Neural progenitor cell (in vitro differentiated cells): ENCODE measurements around the gene EFHC2. TPM values are rescaled to one million over a fixed set of nuclear protein-coding genes. Genes with fewer than 3 reads are reported as not detected.

Source experiments
- DNase-seq: peaks from one replicate; pipeline ENCODE4 v3.0.0-alpha.2; 2016; ENCODE audit warnings: low spot score
- H2AFZ ChIP-seq: fragments of 200-600 bp; sonication (generic); replicated peaks from 2 replicates; pipeline ENCODE4 v1.6.1; 2016; ENCODE audit warnings: antibody characterized with exemption
- H3F3A ChIP-seq: fragments of 200-600 bp; sonication (generic); 2 replicates; pipeline ENCODE4 v1.6.1; 2016; ENCODE audit warnings: antibody characterized with exemption, low read depth
- H3K27ac ChIP-seq: fragments of 200-600 bp; sonication (generic); 2 replicates; pipeline ENCODE4 v1.5.1; 2016; ENCODE audit warnings: mild to moderate bottlenecking
- H3K27me3 ChIP-seq: fragments of 200-600 bp; sonication (generic); 2 replicates; pipeline ENCODE4 v1.6.1; 2016; ENCODE audit warnings: mild to moderate bottlenecking, moderate library complexity
- H3K36me3 ChIP-seq: fragments of 200-600 bp; sonication (generic); 2 replicates; pipeline ENCODE4 v1.5.1; 2016
- H3K4me1 ChIP-seq: fragments of 200-600 bp; sonication (generic); 2 replicates; pipeline ENCODE4 v1.6.1; 2016; ENCODE audit warnings: mixed run types
- H3K4me2 ChIP-seq: fragments of 200-600 bp; sonication (generic); 2 replicates; pipeline ENCODE4 v1.6.1; 2016
- H3K4me3 ChIP-seq: fragments of 200-600 bp; sonication (generic); 2 replicates; pipeline ENCODE4 v1.5.1; 2016
- H3K79me2 ChIP-seq: fragments of 200-600 bp; sonication (generic); 2 replicates; pipeline ENCODE4 v1.6.1; 2016; ENCODE audit warnings: low read depth
- H3K9ac ChIP-seq: fragments of 200-600 bp; sonication (generic); 2 replicates; pipeline ENCODE4 v1.6.1; 2016
- H3K9me3 ChIP-seq: fragments of 200-600 bp; sonication (generic); 2 replicates; pipeline ENCODE4 v1.5.1; 2016; ENCODE audit warnings: low read depth
- H4K20me1 ChIP-seq: fragments of 200-600 bp; sonication (generic); 2 replicates; pipeline ENCODE4 v1.6.1; 2016; ENCODE audit warnings: low read depth
- H3K27ac Mint-ChIP-seq: 3 replicates; pipeline ENCODE4 v1.8.0; 2021; ENCODE audit warnings: mixed read lengths
- H3K27me3 Mint-ChIP-seq: 2 replicates; pipeline ENCODE4 v1.8.0; 2022; ENCODE audit warnings: low read depth, mild to moderate bottlenecking, inconsistent platforms, moderate library complexity, mixed read lengths; ENCODE audit not compliant: insufficient read depth
- H3K36me3 Mint-ChIP-seq: 3 replicates; pipeline ENCODE4 v1.8.0; 2021; ENCODE audit warnings: mixed read lengths
- H3K4me1 Mint-ChIP-seq: 3 replicates; pipeline ENCODE4 v1.8.0; 2021; ENCODE audit warnings: mixed read lengths
- H3K4me3 Mint-ChIP-seq: 3 replicates; pipeline ENCODE4 v1.8.0; 2021; ENCODE audit warnings: mild to moderate bottlenecking, moderate library complexity, mixed read lengths
- H3K9me3 Mint-ChIP-seq: 3 replicates; pipeline ENCODE4 v1.8.0; 2020; ENCODE audit warnings: mixed read lengths
- EZH2 ChIP-seq: fragments of 200-600 bp; sonication (generic); IDR thresholded peaks from 2 replicates; pipeline ENCODE4 v1.6.1; 2017; ENCODE audit warnings: antibody characterized with exemption, mild to moderate bottlenecking, moderate library complexity
- EZH2phosphoT487 ChIP-seq: fragments of 200-600 bp; sonication (generic); IDR thresholded peaks from 2 replicates; pipeline ENCODE4 v1.6.1; 2017; ENCODE audit warnings: antibody characterized with exemption
- total RNA-seq: library from RNA; depleted of rRNA; stranded (reverse); fragments of >200 nt; gene quantifications from 2 replicates; pipeline ENCODE4 v1.2.3, GENCODE V29; 2015; ENCODE audit warnings: low replicate concordance
- TF ChIP-seq, protein P1 (sequence below): fragments of 200-600 bp; sonication (generic); IDR thresholded peaks from 2 replicates; pipeline ENCODE4 v1.5.1; 2017; ENCODE audit warnings: antibody characterized with exemption, mild to moderate bottlenecking

The EFHC2 gene
- total RNA-seq, 1 donor from 2014 or later = 3.2 TPM

DNA sequence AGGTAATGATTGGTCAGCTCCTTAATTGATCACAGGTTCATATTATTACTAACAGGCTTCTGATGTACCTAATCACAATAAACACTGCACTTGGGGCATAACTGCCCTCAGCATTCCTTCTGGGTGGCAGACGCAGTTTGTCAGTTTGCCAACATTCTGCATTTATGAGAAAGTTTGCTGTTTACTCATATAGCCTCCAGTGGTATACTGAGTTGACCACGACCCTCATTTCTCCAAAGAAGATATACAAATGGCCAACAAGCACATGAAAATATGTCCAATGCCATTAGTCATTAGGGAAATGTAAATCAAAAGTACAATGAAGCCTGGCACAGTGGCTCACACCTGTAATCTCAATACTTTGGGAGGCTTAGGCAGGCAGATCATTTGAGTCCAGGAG lies 26.3 kb downstream of the EFHC2 start:
- no peaks in the 10 kb centered on the region for H3K79me2 ChIP-seq
- H3K9me3 ChIP-seq = peaks cover 6% of the 10 kb centered on the region
- TF ChIP-seq EZH2phosphoT487 (no peak), EZH2 (no peak)
- TF ChIP-seq, protein P1, sequence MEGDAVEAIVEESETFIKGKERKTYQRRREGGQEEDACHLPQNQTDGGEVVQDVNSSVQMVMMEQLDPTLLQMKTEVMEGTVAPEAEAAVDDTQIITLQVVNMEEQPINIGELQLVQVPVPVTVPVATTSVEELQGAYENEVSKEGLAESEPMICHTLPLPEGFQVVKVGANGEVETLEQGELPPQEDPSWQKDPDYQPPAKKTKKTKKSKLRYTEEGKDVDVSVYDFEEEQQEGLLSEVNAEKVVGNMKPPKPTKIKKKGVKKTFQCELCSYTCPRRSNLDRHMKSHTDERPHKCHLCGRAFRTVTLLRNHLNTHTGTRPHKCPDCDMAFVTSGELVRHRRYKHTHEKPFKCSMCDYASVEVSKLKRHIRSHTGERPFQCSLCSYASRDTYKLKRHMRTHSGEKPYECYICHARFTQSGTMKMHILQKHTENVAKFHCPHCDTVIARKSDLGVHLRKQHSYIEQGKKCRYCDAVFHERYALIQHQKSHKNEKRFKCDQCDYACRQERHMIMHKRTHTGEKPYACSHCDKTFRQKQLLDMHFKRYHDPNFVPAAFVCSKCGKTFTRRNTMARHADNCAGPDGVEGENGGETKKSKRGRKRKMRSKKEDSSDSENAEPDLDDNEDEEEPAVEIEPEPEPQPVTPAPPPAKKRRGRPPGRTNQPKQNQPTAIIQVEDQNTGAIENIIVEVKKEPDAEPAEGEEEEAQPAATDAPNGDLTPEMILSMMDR = no peak
- no peak overlapping the region for H3K27ac Mint-ChIP-seq
- H3K27me3 Mint-ChIP-seq = no peaks in the 10 kb centered on the region
- no peaks in the 10 kb centered on the region for H3K4me1 Mint-ChIP-seq
- H3K4me1 ChIP-seq = no peaks in the 10 kb centered on the region
- no peak for DNase-seq
- no peak overlapping the region for H3K4me2 ChIP-seq
- no peaks in the 10 kb centered on the region for H3K36me3 Mint-ChIP-seq
- no peak overlapping the region for H2AFZ ChIP-seq
- no peaks in the 10 kb centered on the region for H3K27me3 ChIP-seq
- peaks cover 9% of the 10 kb centered on the region for H3K9me3 Mint-ChIP-seq
- H4K20me1 ChIP-seq = no peaks in the 10 kb centered on the region
- H3F3A ChIP-seq = no peaks in the 10 kb centered on the region
- no peak overlapping the region for H3K27ac ChIP-seq
- H3K9ac ChIP-seq = no peak overlapping the region
- no peaks in the 10 kb centered on the region for H3K36me3 ChIP-seq
- no peak overlapping the region for H3K4me3 Mint-ChIP-seq
- H3K4me3 ChIP-seq = no peak overlapping the region

DNA sequence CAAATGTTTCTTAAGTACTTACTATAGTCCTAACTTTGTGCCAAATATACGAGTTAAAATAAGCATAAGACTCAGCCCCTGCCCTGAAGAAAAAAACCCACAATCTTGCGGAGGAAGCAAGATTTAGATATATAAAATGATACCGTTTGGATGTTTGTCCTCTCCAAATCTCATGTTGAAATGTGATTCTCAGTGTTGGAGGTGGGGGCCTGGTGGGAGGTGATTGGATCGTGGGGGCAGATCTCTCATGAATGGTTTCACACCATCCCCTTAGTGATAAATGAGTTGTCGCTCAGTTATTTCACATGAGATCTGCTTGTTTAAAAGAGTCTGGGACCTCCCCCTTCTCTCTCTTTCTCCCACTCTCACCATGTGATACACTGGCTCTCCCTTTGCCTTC lies 28.7 kb downstream of the EFHC2 start:
- Mint-ChIP-seq H3K36me3 (no peaks in the 10 kb centered on the region), H3K27me3 (no peaks in the 10 kb centered on the region), H3K4me3 (no peak overlapping the region), H3K4me1 (no peaks in the 10 kb centered on the region), H3K9me3 (peaks cover 9% of the 10 kb centered on the region), H3K27ac (no peak overlapping the region)
- Histone ChIP-seq H3K4me3 (no peak overlapping the region), H3K4me1 (no peaks in the 10 kb centered on the region), H3F3A (no peaks in the 10 kb centered on the region), H3K27ac (no peak overlapping the region), H3K4me2 (no peak overlapping the region), H3K36me3 (no peaks in the 10 kb centered on the region), H3K9me3 (no peaks in the 10 kb centered on the region), H4K20me1 (no peaks in the 10 kb centered on the region), H3K9ac (no peak overlapping the region), H3K79me2 (no peaks in the 10 kb centered on the region), H2AFZ (no peak overlapping the region), H3K27me3 (no peaks in the 10 kb centered on the region)
- TF ChIP-seq EZH2 (no peak), EZH2phosphoT487 (no peak)
- no peak for DNase-seq

DNA sequence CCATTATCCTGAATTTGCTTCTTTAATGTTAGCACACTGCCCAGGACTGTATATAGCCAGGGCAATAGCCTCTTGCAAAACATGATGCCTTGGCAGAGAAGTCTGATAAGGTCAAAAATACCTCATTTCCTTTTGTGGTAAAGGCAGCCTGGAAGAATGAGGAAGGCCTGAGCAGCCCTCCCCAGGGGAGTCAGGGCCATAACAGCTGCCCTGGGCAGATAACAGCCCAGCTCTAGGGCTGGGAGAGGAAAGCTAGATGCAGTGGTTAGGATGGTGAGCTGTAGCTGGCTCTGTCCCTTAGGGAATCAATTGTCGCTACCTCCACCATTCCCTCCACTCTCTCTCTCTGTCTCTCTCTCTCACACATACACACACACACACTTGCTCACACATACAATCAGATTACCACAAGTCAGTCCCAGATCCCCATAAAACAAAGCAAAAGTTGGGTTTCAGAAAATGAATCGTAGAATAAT lies 29.2 kb downstream of the EFHC2 start:
- Histone ChIP-seq H3K27ac (no peak overlapping the region), H4K20me1 (no peaks in the 10 kb centered on the region), H3K9ac (no peak overlapping the region), H3K4me2 (no peak overlapping the region), H3K4me1 (no peaks in the 10 kb centered on the region), H2AFZ (no peak overlapping the region), H3K27me3 (no peaks in the 10 kb centered on the region), H3K36me3 (no peaks in the 10 kb centered on the region), H3K79me2 (no peaks in the 10 kb centered on the region), H3F3A (no peaks in the 10 kb centered on the region), H3K4me3 (no peak overlapping the region), H3K9me3 (no peaks in the 10 kb centered on the region)
- no peak for DNase-seq
- TF ChIP-seq EZH2 = no peak
- Mint-ChIP-seq H3K27me3 (no peaks in the 10 kb centered on the region), H3K4me3 (no peak overlapping the region), H3K4me1 (no peaks in the 10 kb centered on the region), H3K36me3 (no peaks in the 10 kb centered on the region), H3K9me3 (peaks cover 9% of the 10 kb centered on the region), H3K27ac (no peak overlapping the region)

DNA sequence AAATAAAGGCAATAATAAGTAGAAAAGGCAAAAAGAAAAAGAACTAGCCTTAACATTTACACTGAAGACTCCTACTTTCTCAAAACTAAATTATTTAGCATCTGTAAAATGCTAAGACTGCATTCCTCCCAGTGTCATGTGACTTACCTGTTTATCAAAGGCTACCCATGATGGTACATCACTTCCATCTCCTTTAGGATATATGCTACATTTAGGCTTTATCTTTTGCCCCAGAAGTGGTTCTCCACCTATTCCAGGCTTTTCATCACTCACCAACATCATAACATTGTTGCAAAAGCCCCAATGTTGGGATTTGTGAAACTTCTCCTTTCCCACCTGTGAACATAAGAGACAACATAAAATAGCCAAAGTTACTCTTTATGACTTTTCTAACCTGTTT lies 31.1 kb downstream of the EFHC2 start:
- TF ChIP-seq, protein P1 = no peak
- TF ChIP-seq EZH2phosphoT487 = no peak
- no peak for TF ChIP-seq EZH2
- no peaks in the 10 kb centered on the region for H3K27me3 ChIP-seq
- no peaks in the 10 kb centered on the region for H3K9me3 ChIP-seq
- Mint-ChIP-seq H3K4me3 (no peak overlapping the region), H3K4me1 (no peaks in the 10 kb centered on the region), H3K27ac (no peak overlapping the region), H3K36me3 (no peaks in the 10 kb centered on the region), H3K27me3 (no peaks in the 10 kb centered on the region), H3K9me3 (peaks cover 3% of the 10 kb centered on the region)
- no peak overlapping the region for H3K27ac ChIP-seq
- no peak overlapping the region for H3K4me2 ChIP-seq
- H3F3A ChIP-seq = no peaks in the 10 kb centered on the region
- no peak overlapping the region for H3K4me3 ChIP-seq
- H3K36me3 ChIP-seq = no peaks in the 10 kb centered on the region
- H2AFZ ChIP-seq = no peak overlapping the region
- H3K79me2 ChIP-seq = no peaks in the 10 kb centered on the region
- no peaks in the 10 kb centered on the region for H4K20me1 ChIP-seq
- H3K9ac ChIP-seq = no peak overlapping the region
- DNase-seq = no peak
- no peaks in the 10 kb centered on the region for H3K4me1 ChIP-seq
